Measurements from ENCODE around the gene EID2. TPM values are rescaled to one million over a fixed set of nuclear protein-coding genes. Genes with fewer than 3 reads are reported as not detected.
A peak's percentile ranks its signal among the peaks of the same experiment; 100 is the strongest.

EID2 gene
- total and polyA plus RNA-seq, 2 of the 13 experiments (the other 11 are each of a cell fraction or from before 2014, with no cell fraction given) = 3.7 to 14.1 TPM

GRCh38 chr19:39502640-39503417, 37.1 kb downstream of the EID2 start (continued):
- peak; percentile 76; the same call in 1 of the 2 replicates for TF ChIP-seq ZFP37 (CRISPR knock-in tag; IDR thresholded peaks at IDR 0.05; ENCODE audit: borderline replicate concordance)
- peak; percentile 91; the same call in 1 of the 2 replicates for TF ChIP-seq ZFAT (CRISPR knock-in tag; conservative IDR thresholded peaks at IDR 0.05)
- no peak for TF ChIP-seq MATR3 (CRISPR knock-in tag; IDR thresholded peaks at IDR 0.05)
- TF ChIP-seq FOXO4 (CRISPR knock-in tag; conservative IDR thresholded peaks at IDR 0.05) = peak; percentile 98; the same call in 1 of the 2 replicates
- TF ChIP-seq ZNF501 (CRISPR knock-in tag; IDR thresholded peaks at IDR 0.05) = no peak
- TF ChIP-seq HNRNPH1 (optimal IDR thresholded peaks at IDR 0.05; ENCODE audit: low read depth, low read length) = no peak
- no peak for TF ChIP-seq ZFP62 (CRISPR knock-in tag; IDR thresholded peaks at IDR 0.05)
- TF ChIP-seq NFIC (IDR thresholded peaks at IDR 0.05; ENCODE audit: low read length) = no peak
- peak; percentile 49; the same call in 1 of the 2 replicates for TF ChIP-seq RERE (CRISPR knock-in tag; IDR thresholded peaks at IDR 0.05; ENCODE audit: low read depth)
- TF ChIP-seq RAD51 (IDR thresholded peaks at IDR 0.05; ENCODE audit: borderline replicate concordance) = no peak
- peak; percentile 22; the same call in 1 of the 2 replicates for TF ChIP-seq KDM6A (CRISPR knock-in tag; IDR thresholded peaks at IDR 0.05; ENCODE audit: low read depth)
- TF ChIP-seq SMARCC2 (IDR thresholded peaks at IDR 0.05) = no peak
- peak; percentile 95 for TF ChIP-seq ZNF142 (CRISPR knock-in tag; IDR thresholded peaks at IDR 0.05)
- TF ChIP-seq HOXD1 (CRISPR knock-in tag; IDR thresholded peaks at IDR 0.05) = peak; percentile 79
- peak; percentile 94 for TF ChIP-seq ZC3H13 (CRISPR knock-in tag; IDR thresholded peaks at IDR 0.05)
- peak; percentile 32; the same call in 1 of the 2 replicates for TF ChIP-seq PHF21A (CRISPR knock-in tag; IDR thresholded peaks at IDR 0.05)

All from HepG2 (cell line).